Fibroblast of the aortic adventitia (primary cell): ENCODE measurements around the gene CTNNBL1. TPM values are rescaled to one million over a fixed set of nuclear protein-coding genes. Genes with fewer than 3 reads are reported as not detected.

ENCODE experiments used
- DNase-seq: peaks from one replicate; pipeline ENCODE4 v3.0.0-alpha.2; 2010; ENCODE audit warnings: low read depth
- H3K4me3 ChIP-seq: 2 replicates; pipeline ENCODE4 v1.5.1; 2011; ENCODE audit warnings: low read depth, mild to moderate bottlenecking, control low read depth, low read length, moderate library complexity
- CTCF ChIP-seq: IDR thresholded peaks from 2 replicates; pipeline ENCODE4 v1.5.1; 2011; ENCODE audit warnings: mild to moderate bottlenecking, low read length, control low read depth, inconsistent platforms; ENCODE audit not compliant: insufficient read depth
- total RNA-seq: library from RNA; depleted of rRNA; stranded (reverse); fragments of >200 nt; gene quantifications from 2 replicates; pipeline ENCODE4 v1.2.3, GENCODE V29; 2012; ENCODE audit warnings: low replicate concordance

The CTNNBL1 gene
- total RNA-seq, 1 donor, result 23.1 TPM

- no peak for DNase-seq
- no peak overlapping the region for H3K4me3 ChIP-seq
- TF ChIP-seq CTCF, result no peak
These were observed 104.5 kb downstream of the CTNNBL1 start for GRCh38 chr20:37798312-37798711.

GRCh38 chr20:37800618-37801017, 106.8 kb downstream of the CTNNBL1 start:
- H3K4me3 ChIP-seq, result no peak overlapping the region
- DNase-seq, result no peak

GRCh38 chr20:37801921-37802320, 108.1 kb downstream of the CTNNBL1 start:
- no peak overlapping the region for H3K4me3 ChIP-seq
- peak; percentile 19 for DNase-seq
- TF ChIP-seq CTCF, result no peak

More at GRCh38 chr20:37800618-37801017, 106.8 kb downstream of the CTNNBL1 start:
- TF ChIP-seq CTCF, result no peak

GRCh38 chr20:37803438-37804307, 109.8 kb downstream of the CTNNBL1 start:
- no peak overlapping the region for H3K4me3 ChIP-seq
- no peak for DNase-seq
- no peak for TF ChIP-seq CTCF

GRCh38 chr20:37804584-37805566, 111.0 kb downstream of the CTNNBL1 start:
- peak; percentile 6 for DNase-seq
- no peak for TF ChIP-seq CTCF
- no peak overlapping the region for H3K4me3 ChIP-seq

GRCh38 chr20:37807471-37808232, 113.8 kb downstream of the CTNNBL1 start:
- TF ChIP-seq CTCF, result no peak
- no peak overlapping the region for H3K4me3 ChIP-seq
- DNase-seq, result no peak
